ENCODE data around the gene TSSK6.

GRCh38 chr19:19543101-19543500 lies 27.8 kb upstream of the TSSK6 start:
- TF ChIP-seq HDGF (IDR thresholded peaks at IDR 0.05; ENCODE audit: borderline replicate concordance) (no peak), LEF1 (IDR thresholded peaks at IDR 0.05; ENCODE audit: borderline replicate concordance) (no peak)

Measured in HEK293T (cell line).